ENCODE measurements around the gene VASP.

VASP gene

DNA sequence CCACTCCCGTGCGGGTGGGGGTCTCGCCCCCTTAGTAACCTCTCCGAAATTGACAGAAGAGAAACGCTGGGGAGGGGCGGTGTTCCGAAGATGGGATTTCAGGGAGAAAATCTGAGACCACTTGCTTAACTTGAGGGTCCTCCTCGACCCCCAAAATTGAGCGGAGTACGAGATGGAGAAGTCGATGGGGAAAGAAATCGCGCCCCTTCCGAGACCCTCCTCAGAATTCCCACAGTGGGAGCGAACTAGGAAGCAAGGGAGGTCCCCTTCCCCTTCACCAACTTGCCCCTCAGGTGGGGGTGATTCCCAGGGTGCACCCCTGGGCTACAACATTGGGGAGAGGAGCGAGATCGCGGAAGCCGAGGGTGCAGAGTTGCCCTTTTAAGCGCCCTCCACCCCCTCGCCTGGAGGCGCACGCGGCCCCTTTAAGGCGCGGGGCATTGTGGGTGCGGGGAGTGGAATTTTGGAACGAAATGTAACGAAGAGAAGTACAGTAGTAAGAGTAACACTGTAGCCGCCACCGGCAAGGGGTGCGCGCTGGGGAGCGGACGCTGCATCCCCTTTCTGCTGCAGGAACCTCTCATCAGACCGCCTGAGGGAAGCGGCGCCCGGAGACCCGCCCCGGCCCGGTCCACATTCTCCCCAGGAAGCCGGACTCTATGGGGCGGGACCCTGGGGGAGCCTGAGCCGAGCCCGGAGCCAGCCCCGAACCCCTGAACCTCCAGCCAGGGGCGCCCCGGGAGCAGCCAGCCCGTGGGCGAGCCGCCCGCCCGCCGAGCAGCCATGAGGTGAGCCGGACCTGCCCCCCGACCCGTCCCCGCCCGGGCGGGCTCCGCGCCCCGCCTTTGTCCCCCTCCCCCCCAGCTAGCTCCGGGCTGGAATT, at the start of gene VASP:
TSS of gene VASP (plus strand) at position 491 of the 883 bp plus-strand sequence. CDS start at position 784, 293 bp downstream.
- peak; percentile 81 to 89 for DNase-seq (ENCODE audit: extremely low read depth in 1 of 2, low read depth in 1 of 2)

- no peak for DNase-seq (ENCODE audit: extremely low read depth in 1 of 2, low read depth in 1 of 2)
Measured at GRCh38 chr19:45457776-45458175, 49.5 kb upstream of the VASP start.

DNA sequence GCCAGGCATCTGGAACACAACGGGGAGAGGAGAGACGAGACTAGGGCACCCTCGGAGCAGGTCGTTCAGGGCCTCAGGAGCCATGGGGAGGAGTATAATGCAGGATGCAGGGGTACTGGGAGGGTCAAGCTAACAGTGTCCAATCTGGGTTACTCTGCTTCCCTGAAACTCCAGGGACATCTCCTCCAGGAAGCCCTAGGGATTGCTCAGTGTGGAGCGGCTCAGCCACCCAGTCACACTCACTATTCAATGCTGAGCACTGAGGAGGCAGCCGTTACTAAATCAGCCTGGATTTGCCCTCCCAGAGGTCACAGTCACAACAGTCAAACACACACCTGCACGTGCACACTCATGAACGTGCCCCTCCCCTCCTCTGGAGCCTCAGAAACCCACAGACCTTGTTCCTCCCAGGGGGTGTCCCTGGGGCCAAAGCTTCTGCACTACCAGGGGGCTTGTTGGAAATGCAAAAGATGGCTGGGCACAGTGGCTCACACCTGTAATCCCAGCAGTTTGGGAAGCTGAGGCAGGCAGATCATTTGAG, 46.4 kb upstream of the VASP start:
- no peak for DNase-seq (ENCODE audit: extremely low read depth in 1 of 2, low read depth in 1 of 2)

DNA sequence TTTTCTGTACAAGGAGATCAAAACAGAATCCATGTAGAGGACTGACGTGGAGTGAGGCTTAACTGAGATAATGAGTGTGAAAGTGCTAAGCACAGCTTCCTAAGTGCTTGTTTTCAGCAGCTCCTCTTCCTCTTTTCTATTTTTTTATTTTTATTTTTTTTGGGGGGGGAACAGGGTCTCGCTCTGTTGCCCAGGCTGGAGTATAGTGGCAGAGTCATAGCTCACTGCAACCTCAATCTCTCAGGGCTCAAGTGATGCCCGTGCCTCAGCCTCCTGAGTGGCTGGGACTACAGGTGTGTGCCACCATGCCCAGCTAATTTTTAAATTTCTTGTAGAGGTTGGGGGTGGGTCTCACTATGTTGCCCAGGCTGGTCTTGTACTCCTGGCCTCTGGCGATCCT, 45.1 kb upstream of the VASP start:
- DNase-seq (ENCODE audit: extremely low read depth in 1 of 2, low read depth in 1 of 2), result no peak

DNA sequence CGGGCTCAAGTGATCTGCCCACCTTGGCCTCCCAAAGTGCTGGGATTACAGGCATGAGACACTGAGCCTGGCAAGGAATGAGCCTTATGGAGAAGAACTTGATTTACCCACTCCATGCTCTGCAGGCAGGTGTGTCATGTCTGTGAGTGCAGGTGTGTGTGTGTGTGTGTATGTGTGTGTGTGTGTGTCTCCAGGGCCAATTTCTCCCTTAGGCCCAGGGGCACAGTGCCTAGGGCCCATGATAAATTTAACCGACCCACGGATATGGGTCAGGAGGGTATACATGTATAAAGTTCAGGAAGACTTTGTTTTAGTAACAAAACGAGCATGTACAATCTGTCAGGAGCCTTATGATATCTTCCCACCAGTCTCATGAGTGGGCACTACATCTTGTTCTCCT, 44.0 kb upstream of the VASP start:
- DNase-seq (ENCODE audit: extremely low read depth in 1 of 2, low read depth in 1 of 2), result no peak

DNA sequence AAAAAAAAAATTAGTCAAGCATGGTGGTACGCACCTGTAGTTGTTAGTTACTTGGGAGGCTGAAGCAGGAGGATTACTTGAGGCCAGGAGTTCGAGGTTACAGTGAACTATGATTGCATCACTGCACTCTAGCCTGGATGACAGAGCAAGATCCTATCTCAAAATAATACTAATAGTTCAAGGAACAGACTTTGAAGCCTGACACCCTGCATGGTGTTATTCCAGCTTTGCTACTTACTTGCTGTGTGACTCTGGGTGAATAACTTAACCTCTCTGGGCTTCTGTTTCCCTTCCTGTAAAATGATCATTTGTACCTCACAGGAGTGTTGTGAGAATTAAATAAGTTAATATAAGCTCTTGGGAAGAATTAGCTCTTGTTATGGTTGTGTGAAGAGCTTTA, 43.0 kb upstream of the VASP start:
- no peak for DNase-seq (ENCODE audit: extremely low read depth in 1 of 2, low read depth in 1 of 2)

DNA sequence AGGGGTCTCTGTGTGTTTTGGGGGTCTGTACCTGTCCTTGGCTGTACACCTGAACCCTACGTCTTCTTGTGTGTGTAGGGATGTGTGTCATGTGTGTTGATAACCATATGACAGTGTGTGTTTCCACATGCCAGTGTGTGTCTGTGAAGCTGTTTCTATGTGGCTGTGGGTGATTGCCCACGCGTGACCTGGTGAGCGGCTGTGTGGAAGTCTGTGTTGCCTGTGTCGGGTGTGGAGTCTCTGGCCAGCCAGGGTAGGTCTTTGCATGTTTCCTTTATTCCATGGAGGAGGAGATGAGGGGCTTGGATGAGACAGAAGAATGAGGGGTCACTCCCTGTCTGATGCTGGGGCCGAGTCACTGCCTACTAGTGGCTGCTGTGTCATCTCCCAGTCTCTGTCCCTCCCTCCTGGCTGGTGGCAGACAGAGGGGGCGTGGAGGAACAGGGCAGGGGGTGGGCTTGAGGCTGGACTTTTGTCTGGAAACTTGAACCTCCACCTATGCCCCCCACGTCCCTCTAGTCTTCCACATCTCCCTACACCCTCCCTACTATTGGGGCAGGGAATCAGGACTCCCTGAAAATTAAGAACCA, 42.3 kb upstream of the VASP start:
- no peak for DNase-seq (ENCODE audit: extremely low read depth in 1 of 2, low read depth in 1 of 2)

DNA sequence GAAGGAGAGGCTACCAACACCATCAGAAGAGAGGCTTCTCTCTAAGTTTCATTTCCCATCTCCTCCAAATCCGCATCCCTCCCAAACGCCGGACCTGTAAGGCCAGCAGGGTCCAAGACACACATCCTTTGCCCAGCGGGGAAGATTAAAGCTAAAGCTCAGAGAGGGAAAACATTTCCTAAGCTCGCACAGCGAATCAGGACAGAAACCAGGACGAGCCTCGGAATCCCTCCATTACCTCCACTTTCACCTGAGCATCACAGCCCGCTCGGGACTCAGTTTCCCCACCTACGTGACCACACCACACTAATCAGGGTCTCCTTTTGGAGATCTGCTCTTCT, 40.2 kb upstream of the VASP start:
- no peak for DNase-seq (ENCODE audit: extremely low read depth in 1 of 2, low read depth in 1 of 2)

DNA sequence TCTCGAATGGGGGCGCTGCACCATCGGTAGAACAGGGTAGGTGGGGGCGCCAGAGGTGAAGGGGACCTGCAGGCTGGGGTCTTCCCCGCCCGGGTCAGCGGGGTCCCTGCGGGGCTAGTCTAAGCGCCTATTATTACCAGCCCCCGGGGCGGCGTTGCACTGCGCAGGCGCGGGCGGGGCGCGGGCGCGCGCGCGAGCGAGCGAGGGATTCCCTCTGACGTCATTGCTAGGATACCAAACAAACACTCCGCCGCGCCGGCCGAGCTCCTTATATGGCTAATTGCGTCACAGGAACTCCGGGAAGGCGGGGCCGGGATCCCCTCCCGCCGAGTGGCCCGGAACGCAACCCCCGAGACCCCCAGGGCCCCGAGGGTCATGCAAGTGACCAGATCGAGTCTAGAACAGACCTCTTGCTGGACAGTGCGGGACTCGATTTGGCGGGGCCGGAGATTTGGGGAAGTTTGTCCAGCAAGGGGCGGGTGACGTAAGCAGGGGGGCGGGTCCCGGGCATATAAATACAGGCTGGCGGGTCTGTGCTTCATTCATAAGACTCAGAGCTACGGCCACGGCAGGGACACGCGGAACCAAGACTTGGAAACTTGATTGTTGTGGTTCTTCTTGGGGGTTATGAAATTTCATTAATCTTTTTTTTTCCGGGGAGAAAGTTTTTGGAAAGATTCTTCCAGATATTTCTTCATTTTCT, 39.7 kb upstream of the VASP start, which contains the start of gene FOSB:
TSS of gene FOSB (plus strand) at position 541 of the 703 bp plus-strand sequence. CDS start 591 bp downstream, outside the sequence.
- peak; percentile 78 to 89 for DNase-seq (ENCODE audit: extremely low read depth in 1 of 2, low read depth in 1 of 2)

- no peak for DNase-seq (ENCODE audit: extremely low read depth in 1 of 2, low read depth in 1 of 2)
Measured at GRCh38 chr19:45468159-45468651, 39.1 kb upstream of the VASP start.

- DNase-seq (ENCODE audit: extremely low read depth in 1 of 2, low read depth in 1 of 2), result no peak
Measured at GRCh38 chr19:45468803-45469131, 38.5 kb upstream of the VASP start.

- DNase-seq (ENCODE audit: extremely low read depth in 1 of 2, low read depth in 1 of 2), result peak; percentile 90 to 92
Measured at GRCh38 chr19:45469132-45469944, 37.9 kb upstream of the VASP start.

DNA sequence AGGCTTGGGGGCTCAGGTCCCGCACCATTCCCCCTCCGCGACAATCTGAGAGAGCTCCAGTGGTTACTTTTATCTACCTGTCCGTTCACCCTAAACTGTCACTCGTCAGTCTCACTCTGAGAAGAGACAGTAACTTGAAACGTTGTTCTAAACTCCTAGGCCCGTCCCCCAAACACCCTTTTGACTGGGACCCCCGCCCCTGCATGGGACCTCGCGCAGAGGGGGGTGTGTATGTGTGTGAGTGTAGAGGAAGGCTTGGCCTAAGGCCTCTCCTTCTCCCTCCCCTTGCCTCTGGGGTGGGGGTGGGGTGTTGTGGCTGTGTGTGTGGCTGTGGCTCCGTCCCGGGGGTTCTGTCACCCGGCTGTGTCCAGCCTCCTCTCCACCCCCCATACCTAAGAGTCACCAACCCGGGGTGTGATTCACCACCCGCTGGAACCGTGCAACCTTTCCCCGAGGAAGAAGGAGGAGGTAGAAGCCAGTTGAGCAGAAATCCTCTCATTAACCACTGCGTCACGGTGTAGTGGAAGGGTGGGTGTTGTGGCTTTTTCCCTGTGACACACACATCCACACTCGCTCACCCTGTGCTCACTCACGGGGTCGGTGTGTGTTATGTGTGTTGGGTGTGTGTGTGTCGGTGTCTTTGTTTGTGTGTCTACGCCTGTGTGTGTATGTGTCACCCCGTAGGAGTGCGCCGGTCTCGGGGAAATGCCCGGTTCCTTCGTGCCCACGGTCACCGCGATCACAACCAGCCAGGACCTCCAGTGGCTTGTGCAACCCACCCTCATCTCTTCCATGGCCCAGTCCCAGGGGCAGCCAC, 37.1 kb upstream of the VASP start:
- DNase-seq (ENCODE audit: extremely low read depth in 1 of 2, low read depth in 1 of 2), result no peak

DNA sequence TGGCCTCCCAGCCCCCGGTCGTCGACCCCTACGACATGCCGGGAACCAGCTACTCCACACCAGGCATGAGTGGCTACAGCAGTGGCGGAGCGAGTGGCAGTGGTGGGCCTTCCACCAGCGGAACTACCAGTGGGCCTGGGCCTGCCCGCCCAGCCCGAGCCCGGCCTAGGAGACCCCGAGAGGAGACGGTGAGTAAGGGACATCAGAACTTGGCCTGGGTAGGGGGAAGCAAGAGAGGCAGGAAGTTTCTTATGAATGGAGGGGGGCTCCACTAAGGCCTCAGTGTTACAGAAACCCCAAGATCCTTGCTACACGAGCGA, 36.6 kb upstream of the VASP start:
- no peak for DNase-seq (ENCODE audit: extremely low read depth in 1 of 2, low read depth in 1 of 2)

GRCh38 chr19:45471111-45471930, 36.0 kb upstream of the VASP start:
- DNase-seq (ENCODE audit: extremely low read depth in 1 of 2, low read depth in 1 of 2), result no peak

GRCh38 chr19:45471931-45472562, 35.2 kb upstream of the VASP start:
- DNase-seq (ENCODE audit: extremely low read depth in 1 of 2, low read depth in 1 of 2), result no peak

DNA sequence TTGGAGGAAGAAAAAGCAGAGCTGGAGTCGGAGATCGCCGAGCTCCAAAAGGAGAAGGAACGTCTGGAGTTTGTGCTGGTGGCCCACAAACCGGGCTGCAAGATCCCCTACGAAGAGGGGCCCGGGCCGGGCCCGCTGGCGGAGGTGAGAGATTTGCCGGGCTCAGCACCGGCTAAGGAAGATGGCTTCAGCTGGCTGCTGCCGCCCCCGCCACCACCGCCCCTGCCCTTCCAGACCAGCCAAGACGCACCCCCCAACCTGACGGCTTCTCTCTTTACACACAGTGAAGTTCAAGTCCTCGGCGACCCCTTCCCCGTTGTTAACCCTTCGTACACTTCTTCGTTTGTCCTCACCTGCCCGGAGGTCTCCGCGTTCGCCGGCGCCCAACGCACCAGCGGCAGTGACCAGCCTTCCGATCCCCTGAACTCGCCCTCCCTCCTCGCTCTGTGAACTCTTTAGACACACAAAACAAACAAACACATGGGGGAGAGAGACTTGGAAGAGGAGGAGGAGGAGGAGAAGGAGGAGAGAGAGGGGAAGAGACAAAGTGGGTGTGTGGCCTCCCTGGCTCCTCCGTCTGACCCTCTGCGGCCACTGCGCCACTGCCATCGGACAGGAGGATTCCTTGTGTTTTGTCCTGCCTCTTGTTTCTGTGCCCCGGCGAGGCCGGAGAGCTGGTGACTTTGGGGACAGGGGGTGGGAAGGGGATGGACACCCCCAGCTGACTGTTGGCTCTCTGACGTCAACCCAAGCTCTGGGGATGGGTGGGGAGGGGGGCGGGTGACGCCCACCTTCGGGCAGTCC, 34.5 kb upstream of the VASP start:
- DNase-seq (ENCODE audit: extremely low read depth in 1 of 2, low read depth in 1 of 2), result no peak

DNA sequence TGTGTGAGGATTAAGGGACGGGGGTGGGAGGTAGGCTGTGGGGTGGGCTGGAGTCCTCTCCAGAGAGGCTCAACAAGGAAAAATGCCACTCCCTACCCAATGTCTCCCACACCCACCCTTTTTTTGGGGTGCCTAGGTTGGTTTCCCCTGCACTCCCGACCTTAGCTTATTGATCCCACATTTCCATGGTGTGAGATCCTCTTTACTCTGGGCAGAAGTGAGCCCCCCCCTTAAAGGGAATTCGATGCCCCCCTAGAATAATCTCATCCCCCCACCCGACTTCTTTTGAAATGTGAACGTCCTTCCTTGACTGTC, 34.0 kb upstream of the VASP start:
- no peak for DNase-seq (ENCODE audit: extremely low read depth in 1 of 2, low read depth in 1 of 2)

All from stimulated activated CD8-positive, alpha-beta memory T cell treated with anti-CD3 and anti-CD28 coated beads, Interleukin-7, amount 100 ng/mL, for 48 hours (primary cell).